Right lobe of liver (tissue), 4 donors: Measurements from ENCODE around the gene RNASE9.

Experiments used
- CTCF ChIP-seq, 4 donors: fragments of 200-600 bp in 3 of 4; fragments of 450-650 bp in 1 of 4; IDR thresholded peaks; one replicate each; pipeline versions ENCODE4 v1.5.1 to v1.8.0; 2016 to 2022; ENCODE audit warnings: antibody characterized with exemption in 4 of 4, mild to moderate bottlenecking in 2 of 4
- POLR2A ChIP-seq: fragments of 450-650 bp; IDR thresholded peaks from one replicate; pipeline ENCODE4 v1.6.1; 2017; ENCODE audit warnings: antibody characterized with exemption, mild to moderate bottlenecking
- donor health status: DM: no; HTN: no; CAD: no.
- donor health status: DM: no; HTN: no; CAD: no.
- donor health status: DM: no; HTN: yes; CAD: no.

DNA sequence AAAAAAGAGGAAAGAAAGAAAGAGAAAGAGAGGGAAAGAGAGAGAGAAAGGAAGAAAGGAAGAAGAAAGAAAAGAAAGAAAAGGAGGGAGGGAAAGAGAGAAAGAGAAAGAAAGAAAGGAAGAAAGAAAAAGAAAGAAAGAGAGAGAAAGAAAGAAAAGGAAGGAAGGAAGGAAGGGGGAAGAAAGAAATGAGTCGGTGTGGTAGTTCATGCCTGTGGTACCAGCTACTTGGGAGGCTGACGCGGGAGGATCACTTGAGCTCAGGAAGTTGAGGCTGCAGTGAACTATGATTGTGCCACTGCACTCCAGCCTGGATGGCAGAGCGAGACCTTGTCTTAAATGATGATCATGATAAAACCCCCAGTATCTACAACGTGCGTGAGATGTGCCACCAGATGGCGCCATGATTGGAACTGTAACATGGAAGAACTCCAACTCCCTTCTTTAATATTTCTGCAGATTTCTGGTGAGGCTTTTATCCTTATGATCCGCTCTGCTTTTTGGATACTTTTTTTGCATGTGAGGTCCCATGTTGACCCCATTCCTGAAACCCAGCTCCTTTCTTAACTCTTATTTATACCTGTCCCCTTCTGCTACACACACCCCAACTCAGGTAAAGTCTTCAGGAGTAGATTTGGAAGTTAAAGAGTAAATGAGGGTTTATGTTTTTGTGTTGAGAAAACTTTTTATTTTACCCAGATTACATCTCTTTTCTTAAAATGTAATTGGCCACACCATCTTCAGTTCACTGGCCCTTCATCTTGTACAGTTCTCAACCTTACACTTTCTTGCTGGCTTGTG, 29.9 kb downstream of the RNASE9 start:
- peak; percentile 55 to 84 (median 78) for TF ChIP-seq CTCF (IDR thresholded peaks at IDR 0.05)
- no peak for TF ChIP-seq POLR2A
